Activated naive CD4-positive, alpha-beta T cell treated with anti-CD3 and anti-CD28 coated beads, Interleukin-2, amount 50 U/mL, for 24 hours (primary cell): Measurements from ENCODE around the gene FIGN.

Experiments used
- H3K27ac Mint-ChIP-seq: one replicate; pipeline ENCODE4 v1.8.0; 2021; ENCODE audit warnings: mild to moderate bottlenecking, mixed read lengths
- H3K27me3 Mint-ChIP-seq: one replicate; pipeline ENCODE4 v1.8.0; 2021; ENCODE audit warnings: mixed read lengths
- H3K36me3 Mint-ChIP-seq: one replicate; pipeline ENCODE4 v1.8.0; 2021; ENCODE audit warnings: mixed read lengths
- H3K4me1 Mint-ChIP-seq: one replicate; pipeline ENCODE4 v1.8.0; 2021; ENCODE audit warnings: mixed read lengths
- H3K4me3 Mint-ChIP-seq: one replicate; pipeline ENCODE4 v1.8.0; 2021; ENCODE audit warnings: mild to moderate bottlenecking, mixed read lengths
- H3K9me3 Mint-ChIP-seq: one replicate; pipeline ENCODE4 v1.8.0; 2021; ENCODE audit warnings: mixed read lengths

FIGN gene, protein sequence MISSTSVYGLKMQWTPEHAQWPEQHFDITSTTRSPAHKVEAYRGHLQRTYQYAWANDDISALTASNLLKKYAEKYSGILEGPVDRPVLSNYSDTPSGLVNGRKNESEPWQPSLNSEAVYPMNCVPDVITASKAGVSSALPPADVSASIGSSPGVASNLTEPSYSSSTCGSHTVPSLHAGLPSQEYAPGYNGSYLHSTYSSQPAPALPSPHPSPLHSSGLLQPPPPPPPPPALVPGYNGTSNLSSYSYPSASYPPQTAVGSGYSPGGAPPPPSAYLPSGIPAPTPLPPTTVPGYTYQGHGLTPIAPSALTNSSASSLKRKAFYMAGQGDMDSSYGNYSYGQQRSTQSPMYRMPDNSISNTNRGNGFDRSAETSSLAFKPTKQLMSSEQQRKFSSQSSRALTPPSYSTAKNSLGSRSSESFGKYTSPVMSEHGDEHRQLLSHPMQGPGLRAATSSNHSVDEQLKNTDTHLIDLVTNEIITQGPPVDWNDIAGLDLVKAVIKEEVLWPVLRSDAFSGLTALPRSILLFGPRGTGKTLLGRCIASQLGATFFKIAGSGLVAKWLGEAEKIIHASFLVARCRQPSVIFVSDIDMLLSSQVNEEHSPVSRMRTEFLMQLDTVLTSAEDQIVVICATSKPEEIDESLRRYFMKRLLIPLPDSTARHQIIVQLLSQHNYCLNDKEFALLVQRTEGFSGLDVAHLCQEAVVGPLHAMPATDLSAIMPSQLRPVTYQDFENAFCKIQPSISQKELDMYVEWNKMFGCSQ

DNA sequence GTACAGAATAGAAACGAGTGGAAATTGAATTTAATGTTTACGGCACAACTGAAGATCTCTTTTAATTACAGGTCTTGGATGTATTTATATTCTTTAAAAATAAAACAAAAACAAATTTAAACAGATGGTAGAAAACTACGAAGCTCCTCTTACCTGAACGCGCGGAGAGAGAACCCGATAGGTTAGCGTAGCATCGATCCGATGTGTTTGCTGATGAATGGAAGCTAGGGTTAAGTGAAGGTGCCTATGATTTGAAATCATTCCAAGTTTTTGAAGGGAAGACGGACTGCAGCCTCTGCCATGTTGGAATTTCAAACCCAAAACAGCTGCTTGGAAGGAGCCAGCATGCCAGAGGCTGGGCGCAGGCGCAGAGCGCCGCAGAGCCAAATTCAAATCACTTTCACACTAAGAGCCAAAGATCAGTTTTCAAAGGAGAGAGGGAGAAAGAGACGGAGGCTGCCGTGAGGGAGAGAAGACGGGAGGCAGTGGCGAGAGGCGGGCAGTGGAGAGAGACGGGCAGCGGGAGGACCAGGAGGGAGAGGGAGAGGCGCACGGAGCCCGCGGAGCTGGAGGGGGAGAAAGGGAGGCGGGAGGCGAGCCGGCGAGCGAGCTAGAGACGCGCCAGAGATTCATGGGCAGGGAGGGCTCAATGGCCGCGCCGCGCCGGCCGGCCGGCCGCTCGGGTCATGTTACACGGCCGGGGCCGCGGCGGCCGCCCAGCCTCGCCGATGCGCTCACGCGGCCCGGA is at the start of gene FIGN:
FIGN (minus strand) TSS at position 324 of the 748 bp plus-strand sequence. CDS start 1,081 bp downstream, outside the sequence.
- Mint-ChIP-seq H3K27me3 (peaks cover 20% of the 10 kb centered on the region), H3K36me3 (no peaks in the 10 kb centered on the region), H3K4me3 (no peak within 1 kb of the TSS), H3K9me3 (peaks cover 6% of the 10 kb centered on the region), H3K27ac (no peak within 1 kb of the TSS), H3K4me1 (no peaks in the 10 kb centered on the region)

GRCh38 chr2:163785162-163785561 is 49.4 kb upstream of the FIGN start:
- Mint-ChIP-seq H3K4me1 (no peaks in the 10 kb centered on the region), H3K4me3 (no peak overlapping the region), H3K27ac (no peak overlapping the region), H3K27me3 (no peaks in the 10 kb centered on the region), H3K36me3 (no peaks in the 10 kb centered on the region), H3K9me3 (peaks cover 6% of the 10 kb centered on the region)

DNA sequence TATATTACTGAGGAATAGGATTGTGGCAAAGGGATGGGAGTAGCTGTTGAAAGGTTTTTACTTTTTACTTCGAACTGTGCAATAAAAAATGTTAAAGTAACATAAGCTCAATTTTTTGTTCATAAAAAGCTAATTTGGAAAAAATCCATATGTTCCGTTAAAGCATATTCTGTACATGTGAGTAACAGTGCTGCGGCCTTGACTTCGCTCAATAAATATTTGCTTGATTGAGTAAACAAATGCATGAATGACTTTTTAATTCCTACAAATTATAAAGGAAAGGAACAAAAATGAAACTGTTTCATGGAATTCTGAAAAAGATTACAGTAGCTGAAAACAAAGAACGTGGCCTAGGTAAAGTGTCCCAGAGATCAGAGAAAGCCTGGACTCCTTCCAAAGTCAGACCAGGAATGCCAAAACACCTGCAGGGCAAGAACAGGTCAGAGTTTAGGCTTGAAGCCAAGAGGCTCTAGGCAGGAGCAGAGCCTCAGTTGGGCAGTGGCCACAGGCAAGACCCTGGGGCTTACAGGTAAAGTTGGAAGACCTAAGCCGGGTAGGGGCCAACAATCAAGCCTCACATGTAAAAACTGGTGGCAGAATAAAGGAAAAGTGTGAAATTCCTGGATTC is 44.3 kb upstream of the FIGN start:
- Mint-ChIP-seq H3K36me3 (no peaks in the 10 kb centered on the region), H3K27ac (no peak overlapping the region), H3K4me1 (no peaks in the 10 kb centered on the region), H3K4me3 (no peak overlapping the region), H3K9me3 (peaks cover 19% of the 10 kb centered on the region), H3K27me3 (no peaks in the 10 kb centered on the region)

DNA sequence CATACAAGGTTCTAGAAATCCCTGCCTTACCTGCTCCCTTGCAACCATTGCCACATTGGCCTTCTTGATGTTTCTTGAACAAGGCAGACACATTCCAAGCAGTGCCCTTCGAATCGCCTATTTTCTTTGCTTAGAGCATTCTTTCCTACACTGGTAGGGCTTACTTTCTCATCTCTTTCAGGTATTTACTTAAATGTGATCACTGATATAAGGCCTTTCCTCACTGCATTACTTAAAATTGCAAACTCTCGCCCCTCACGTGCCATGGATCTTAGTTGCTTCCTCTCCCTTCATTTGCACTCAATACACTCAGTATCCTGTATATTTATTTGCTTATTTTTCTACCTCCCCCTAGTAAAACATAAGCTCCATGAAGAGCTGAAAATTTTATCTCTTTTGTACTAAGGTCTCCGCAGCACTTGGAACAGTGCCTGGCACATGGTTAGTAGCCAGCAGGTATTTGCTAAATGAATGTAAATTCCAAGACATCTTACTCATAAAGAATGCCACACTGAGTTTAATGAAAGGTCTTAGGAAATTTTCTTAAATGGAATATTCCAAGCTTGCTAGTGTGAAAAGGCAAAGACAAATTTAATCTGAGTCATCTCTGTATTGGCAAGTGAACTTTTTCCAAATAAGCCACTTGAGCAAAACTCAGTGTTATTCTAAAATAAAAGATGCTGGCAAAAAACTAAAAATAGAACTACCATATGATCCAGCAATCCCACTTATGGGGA is 42.4 kb upstream of the FIGN start:
- H3K4me1 Mint-ChIP-seq: no peaks in the 10 kb centered on the region
- H3K27me3 Mint-ChIP-seq: no peaks in the 10 kb centered on the region
- H3K36me3 Mint-ChIP-seq: no peaks in the 10 kb centered on the region
- no peak overlapping the region for H3K27ac Mint-ChIP-seq
- peaks cover 19% of the 10 kb centered on the region for H3K9me3 Mint-ChIP-seq
- H3K4me3 Mint-ChIP-seq: no peak overlapping the region

DNA sequence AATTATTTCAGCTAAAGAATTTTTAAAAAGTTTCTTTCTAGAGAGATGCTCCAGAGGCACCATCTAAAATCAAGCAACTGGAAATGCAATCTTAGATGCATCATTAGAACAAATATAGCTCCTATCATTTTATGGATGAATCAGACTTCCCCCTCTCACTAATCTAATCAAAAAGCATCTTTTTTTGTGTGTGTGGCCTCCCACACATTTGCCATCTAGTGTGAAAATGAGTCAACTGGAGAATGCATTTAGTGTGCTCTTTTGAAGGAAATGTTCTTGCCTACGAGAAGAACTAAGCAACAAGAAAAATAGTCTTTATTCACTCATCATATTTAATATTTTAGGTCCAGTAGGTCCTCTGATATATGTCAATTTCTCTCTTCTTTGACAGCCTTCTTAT is 39.5 kb upstream of the FIGN start:
- no peaks in the 10 kb centered on the region for H3K27me3 Mint-ChIP-seq
- no peak overlapping the region for H3K4me3 Mint-ChIP-seq
- H3K27ac Mint-ChIP-seq: no peak overlapping the region
- H3K36me3 Mint-ChIP-seq: no peaks in the 10 kb centered on the region
- H3K4me1 Mint-ChIP-seq: no peaks in the 10 kb centered on the region
- H3K9me3 Mint-ChIP-seq: peaks cover 26% of the 10 kb centered on the region

- H3K36me3 Mint-ChIP-seq: no peaks in the 10 kb centered on the region
- H3K9me3 Mint-ChIP-seq: peaks cover 26% of the 10 kb centered on the region
- no peaks in the 10 kb centered on the region for H3K27me3 Mint-ChIP-seq
- no peaks in the 10 kb centered on the region for H3K4me1 Mint-ChIP-seq
- H3K27ac Mint-ChIP-seq: no peak overlapping the region
- no peak overlapping the region for H3K4me3 Mint-ChIP-seq
Observed at GRCh38 chr2:163774862-163775261, 39.1 kb upstream of the FIGN start.

DNA sequence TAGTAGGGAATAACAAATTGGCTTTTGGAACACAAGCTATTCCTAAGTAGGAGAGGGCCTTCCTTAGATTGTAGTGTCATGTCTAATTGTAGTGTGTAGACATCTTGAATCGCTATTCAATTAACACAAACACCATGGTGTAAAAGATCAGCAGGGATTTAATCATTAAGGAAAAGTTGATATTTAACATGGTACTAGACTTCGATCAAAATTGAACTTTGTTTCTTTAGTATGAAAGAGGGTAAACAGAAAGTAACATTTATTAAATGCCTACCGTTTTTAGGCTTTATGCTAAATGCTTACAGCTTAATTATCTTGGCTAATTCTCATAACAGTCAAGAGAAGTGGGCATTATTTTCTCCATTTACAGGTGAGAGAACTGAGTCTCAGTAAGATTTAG is 37.5 kb upstream of the FIGN start:
- peaks cover 25% of the 10 kb centered on the region for H3K9me3 Mint-ChIP-seq
- H3K4me3 Mint-ChIP-seq: no peak overlapping the region
- no peak overlapping the region for H3K27ac Mint-ChIP-seq
- H3K36me3 Mint-ChIP-seq: no peaks in the 10 kb centered on the region
- no peaks in the 10 kb centered on the region for H3K27me3 Mint-ChIP-seq
- no peaks in the 10 kb centered on the region for H3K4me1 Mint-ChIP-seq

DNA sequence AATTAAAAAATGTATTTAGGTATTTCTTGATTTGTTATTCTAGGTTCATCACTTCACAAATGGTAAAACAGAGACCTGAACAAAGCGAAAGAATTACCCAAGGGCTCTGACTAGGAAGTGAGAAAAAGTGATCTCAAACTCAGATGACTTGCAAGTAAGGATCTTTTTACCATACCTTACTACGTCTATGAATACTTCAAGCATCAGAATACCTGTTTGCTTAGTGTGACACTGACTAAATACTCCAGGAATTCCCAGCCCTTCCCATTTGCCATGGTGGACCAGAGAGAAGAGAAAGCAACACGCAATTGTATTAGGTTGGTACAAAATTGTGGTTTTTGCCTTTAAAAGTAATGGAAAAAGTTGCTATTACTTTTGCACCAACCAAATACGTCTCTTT is 35.8 kb upstream of the FIGN start:
- Mint-ChIP-seq H3K9me3 (peaks cover 13% of the 10 kb centered on the region), H3K36me3 (no peaks in the 10 kb centered on the region), H3K27ac (no peak overlapping the region), H3K27me3 (no peaks in the 10 kb centered on the region), H3K4me1 (no peaks in the 10 kb centered on the region), H3K4me3 (no peak overlapping the region)

DNA sequence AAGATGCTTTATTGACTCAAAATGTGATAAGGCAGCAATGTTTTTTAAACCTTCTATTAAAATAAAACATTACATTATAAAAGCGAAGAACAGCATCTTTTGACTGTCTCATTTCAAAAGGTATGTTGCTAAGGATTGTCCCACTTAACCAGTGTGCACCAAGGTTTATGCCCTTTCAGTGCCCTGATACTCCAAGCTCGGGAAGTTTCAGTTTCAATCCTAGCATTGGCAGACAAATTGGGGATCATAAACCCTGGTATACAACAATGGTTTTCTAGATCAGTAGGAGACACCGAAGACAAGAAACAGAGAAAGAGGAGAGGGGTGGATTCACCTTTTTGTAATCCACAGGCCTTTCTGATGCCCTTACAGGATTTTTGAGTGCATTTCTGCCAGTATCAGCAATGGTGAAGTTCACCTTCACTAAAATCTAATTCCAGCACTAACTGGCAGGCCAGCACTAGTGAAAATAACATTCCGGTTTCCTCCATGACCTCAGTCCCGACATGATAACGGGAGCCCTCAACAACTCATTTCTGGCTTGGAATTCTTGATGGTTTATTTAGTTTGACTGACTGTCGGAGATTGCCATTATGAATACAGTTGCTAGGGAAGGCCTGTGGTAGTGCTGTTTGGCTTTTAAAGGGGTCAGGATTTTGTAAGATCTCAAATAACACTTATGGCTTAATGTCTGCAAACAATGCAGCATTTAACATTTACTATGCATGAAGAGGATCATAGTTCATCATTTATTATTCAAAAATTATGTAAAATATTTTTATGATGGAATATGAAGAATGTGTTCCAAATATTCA is 33.3 kb upstream of the FIGN start:
- H3K9me3 Mint-ChIP-seq: peaks cover 7% of the 10 kb centered on the region
- H3K4me3 Mint-ChIP-seq: no peak overlapping the region
- no peaks in the 10 kb centered on the region for H3K27me3 Mint-ChIP-seq
- H3K27ac Mint-ChIP-seq: no peak overlapping the region
- H3K36me3 Mint-ChIP-seq: no peaks in the 10 kb centered on the region
- no peaks in the 10 kb centered on the region for H3K4me1 Mint-ChIP-seq

GRCh38 chr2:163767097-163767496 is 31.3 kb upstream of the FIGN start:
- no peak overlapping the region for H3K27ac Mint-ChIP-seq
- no peak overlapping the region for H3K4me3 Mint-ChIP-seq
- no peaks in the 10 kb centered on the region for H3K27me3 Mint-ChIP-seq
- no peaks in the 10 kb centered on the region for H3K36me3 Mint-ChIP-seq
- H3K9me3 Mint-ChIP-seq: peaks cover 5% of the 10 kb centered on the region
- no peaks in the 10 kb centered on the region for H3K4me1 Mint-ChIP-seq

- H3K9me3 Mint-ChIP-seq: no peaks in the 10 kb centered on the region
- no peaks in the 10 kb centered on the region for H3K4me1 Mint-ChIP-seq
- H3K27ac Mint-ChIP-seq: no peak overlapping the region
- no peaks in the 10 kb centered on the region for H3K36me3 Mint-ChIP-seq
- H3K4me3 Mint-ChIP-seq: no peak overlapping the region
- no peaks in the 10 kb centered on the region for H3K27me3 Mint-ChIP-seq
Observed at GRCh38 chr2:163764566-163764965, 28.8 kb upstream of the FIGN start.

- Mint-ChIP-seq H3K36me3 (no peaks in the 10 kb centered on the region), H3K27ac (no peak overlapping the region), H3K27me3 (no peaks in the 10 kb centered on the region), H3K4me1 (no peaks in the 10 kb centered on the region), H3K9me3 (no peaks in the 10 kb centered on the region), H3K4me3 (no peak overlapping the region)
Observed at GRCh38 chr2:163759013-163759412, 23.2 kb upstream of the FIGN start.

DNA sequence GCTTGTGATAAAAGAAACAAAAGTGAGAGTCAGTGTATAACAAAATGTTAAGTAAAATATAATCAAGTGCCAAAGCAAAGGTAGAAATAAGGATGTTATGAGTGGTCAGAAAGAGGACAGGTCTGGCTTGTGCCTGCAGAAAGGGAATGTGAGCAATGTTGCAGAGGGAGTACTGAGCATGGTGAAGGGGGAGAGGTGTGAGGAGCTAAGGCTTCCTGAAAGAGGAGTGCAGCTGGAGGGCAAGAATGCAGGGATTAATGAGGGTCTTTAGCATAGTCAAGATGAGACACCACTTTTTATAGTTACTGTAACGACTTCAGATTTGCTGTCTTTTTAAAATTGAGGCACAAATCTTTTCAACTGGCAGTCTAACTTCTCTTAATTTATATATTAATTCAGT is 22.0 kb upstream of the FIGN start:
- peaks cover 3% of the 10 kb centered on the region for H3K9me3 Mint-ChIP-seq
- H3K4me3 Mint-ChIP-seq: no peak overlapping the region
- no peaks in the 10 kb centered on the region for H3K27me3 Mint-ChIP-seq
- H3K27ac Mint-ChIP-seq: no peak overlapping the region
- no peaks in the 10 kb centered on the region for H3K4me1 Mint-ChIP-seq
- H3K36me3 Mint-ChIP-seq: no peaks in the 10 kb centered on the region

DNA sequence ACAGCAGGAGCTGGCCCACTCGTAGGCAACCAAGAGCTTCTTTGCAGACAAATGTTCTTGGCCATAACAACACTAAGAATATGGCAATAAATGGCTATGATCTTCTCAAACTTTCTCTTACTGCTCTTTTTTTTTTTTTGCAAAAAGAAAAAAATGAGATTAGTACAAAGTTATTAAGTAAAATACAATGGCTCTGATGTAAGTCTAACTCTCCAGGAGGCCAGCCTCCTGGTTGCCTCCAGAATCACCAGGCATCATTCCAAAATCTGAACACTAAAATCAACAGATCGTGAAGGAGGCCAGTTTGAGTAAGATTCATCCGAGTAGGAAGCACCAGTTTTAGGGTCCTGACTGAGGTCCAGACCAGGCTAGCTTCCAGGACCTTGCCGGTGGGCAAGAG is 20.8 kb upstream of the FIGN start:
- no peaks in the 10 kb centered on the region for H3K36me3 Mint-ChIP-seq
- H3K4me3 Mint-ChIP-seq: no peak overlapping the region
- no peak overlapping the region for H3K27ac Mint-ChIP-seq
- no peaks in the 10 kb centered on the region for H3K27me3 Mint-ChIP-seq
- H3K9me3 Mint-ChIP-seq: peaks cover 3% of the 10 kb centered on the region
- no peaks in the 10 kb centered on the region for H3K4me1 Mint-ChIP-seq
